IMR-90 (cell line): ENCODE measurements around the gene PPP1R27. TPM values are rescaled to one million over a fixed set of nuclear protein-coding genes. Genes with fewer than 3 reads are reported as not detected.
A peak's percentile ranks its signal among the peaks of the same experiment; 100 is the strongest.

Experiments
- ATAC-seq: fragments of 200-7000 bp; cut with Tn5 transposase; 2 replicates; pipeline ENCODE4 v1.9.1; 2020; ENCODE audit warnings: low read depth, mild to moderate bottlenecking, moderate library complexity
- BruUV-seq: library from RNA; stranded (reverse); fragments of 400-500 nt; replicated peaks from 2 replicates; lab custom pipeline; 2021; lab: Mats Ljungman, UMichigan
- CTCF ChIA-PET: fragments of 300-600 bp; formaldehyde crosslinking; extraction: SDS; loops from one replicate; lab custom pipeline; 2021; ENCODE audit warnings: antibody characterized with exemption; lab: Yijun Ruan, JAX
- POLR2A ChIA-PET: fragments of 300-600 bp; sonication (Branson Sonifier 250); formaldehyde crosslinking; loops from one replicate; lab custom pipeline; 2022; ENCODE audit warnings: antibody characterized with exemption; ENCODE audit not compliant: unreplicated experiment; lab: Charles Lee
- DNase-seq: peaks from one replicate; pipeline ENCODE4 v3.0.0; 2013
- H2AFZ ChIP-seq: replicated peaks from 2 replicates; pipeline ENCODE3; 2013; ENCODE audit warnings: low read length, mild to moderate bottlenecking; ENCODE audit not compliant: poor library complexity
- H2AK5ac ChIP-seq: 2 replicates; pipeline ENCODE4 v1.6.1; 2013; ENCODE audit warnings: low read depth, low read length, inconsistent platforms
- H2AK9ac ChIP-seq: replicated peaks from 2 replicates; pipeline ENCODE3; 2013; ENCODE audit warnings: mild to moderate bottlenecking, low read depth, low read length, moderate library complexity; ENCODE audit not compliant: poor library complexity
- H2BK120ac ChIP-seq: 2 replicates; pipeline ENCODE4 v1.6.1; 2013; ENCODE audit warnings: low read depth, low read length, inconsistent platforms
- H2BK15ac ChIP-seq: 3 replicates; pipeline ENCODE4 v1.6.1; 2013; ENCODE audit warnings: low read depth, low read length, inconsistent platforms
- H2BK20ac ChIP-seq: 2 replicates; pipeline ENCODE4 v1.6.1; 2013; ENCODE audit warnings: low read depth, mild to moderate bottlenecking, inconsistent platforms, low read length, moderate library complexity
- H2BK5ac ChIP-seq: 2 replicates; pipeline ENCODE4 v1.6.1; 2013; ENCODE audit warnings: mild to moderate bottlenecking, low read depth, low read length, inconsistent platforms; ENCODE audit not compliant: poor library complexity, severe bottlenecking
- H3K14ac ChIP-seq: replicated peaks from 2 replicates; pipeline ENCODE4 v1.6.1; 2013; ENCODE audit warnings: low read depth, low read length, inconsistent platforms
- H3K18ac ChIP-seq: 2 replicates; pipeline ENCODE4 v1.6.1; 2013; ENCODE audit warnings: low read depth, low read length, control low read depth
- H3K23ac ChIP-seq: 2 replicates; pipeline ENCODE4 v1.6.1; 2013; ENCODE audit warnings: low read depth, low read length, inconsistent platforms
- H3K27ac ChIP-seq: 2 replicates; pipeline ENCODE4 v1.5.1; 2013; ENCODE audit warnings: mild to moderate bottlenecking, control low read depth, low read length; ENCODE audit not compliant: insufficient read depth
- H3K27me3 ChIP-seq: 2 replicates; pipeline ENCODE4 v1.6.1; 2013; ENCODE audit warnings: low read length; ENCODE audit not compliant: control insufficient read depth, insufficient read depth
- H3K36me3 ChIP-seq: 2 replicates; pipeline ENCODE4 v1.6.1; 2013; ENCODE audit warnings: low read length, mixed read lengths; ENCODE audit not compliant: control insufficient read depth, insufficient read depth
- H3K4ac ChIP-seq: 2 replicates; pipeline ENCODE4 v1.6.1; 2013; ENCODE audit warnings: low read depth, low read length, inconsistent platforms
- H3K4me1 ChIP-seq: 2 replicates; pipeline ENCODE4 v1.6.1; 2013; ENCODE audit warnings: low read length, mixed read lengths; ENCODE audit not compliant: control insufficient read depth, insufficient read depth
- H3K4me2 ChIP-seq: 2 replicates; pipeline ENCODE4 v1.6.1; 2013; ENCODE audit warnings: low read depth, mild to moderate bottlenecking, control low read depth, low read length, moderate library complexity
- H3K4me3 ChIP-seq: 2 replicates; pipeline ENCODE4 v1.5.1; 2013; ENCODE audit warnings: low read depth, mild to moderate bottlenecking, control low read depth, low read length, moderate library complexity; ENCODE audit not compliant: insufficient read depth
- H3K56ac ChIP-seq: 2 replicates; pipeline ENCODE4 v1.6.1; 2013; ENCODE audit warnings: low read length, inconsistent platforms; ENCODE audit not compliant: insufficient read depth; ENCODE audit errors: extremely low read depth
- H3K79me1 ChIP-seq, 2 experiments: 2 replicates each; pipeline ENCODE4 v1.6.1; 2013; ENCODE audit warnings: low read length in 2 of 2, inconsistent platforms in 1 of 2, low read depth in 1 of 2
- H3K9ac ChIP-seq: 2 replicates; pipeline ENCODE4 v1.6.1; 2013; ENCODE audit warnings: low read depth, low read length, control low read depth
- H3K9me1 ChIP-seq: 2 replicates; pipeline ENCODE4 v1.6.1; 2013; ENCODE audit warnings: low read length, inconsistent platforms; ENCODE audit not compliant: insufficient read depth
- H3K9me3 ChIP-seq: 2 replicates; pipeline ENCODE4 v1.6.1; 2013; ENCODE audit warnings: low read length; ENCODE audit not compliant: control insufficient read depth, insufficient read depth
- H4K20me1 ChIP-seq: 2 replicates; pipeline ENCODE4 v1.6.1; 2013; ENCODE audit warnings: low read length, inconsistent platforms; ENCODE audit not compliant: insufficient read depth
- H4K5ac ChIP-seq: 2 replicates; pipeline ENCODE4 v1.6.1; 2013; ENCODE audit warnings: mild to moderate bottlenecking, low read depth, low read length, control low read depth
- H4K8ac ChIP-seq, 2 experiments: 2 replicates each; pipeline ENCODE4 v1.6.1; 2013; ENCODE audit warnings: low read depth in 2 of 2, low read length in 2 of 2, control low read depth in 1 of 2, inconsistent platforms in 1 of 2
- H4K91ac ChIP-seq: 2 replicates; pipeline ENCODE4 v1.6.1; 2013; ENCODE audit warnings: low read depth, low read length, inconsistent platforms; ENCODE audit not compliant: insufficient read depth
- BHLHE40 ChIP-seq: fragments of 150-350 bp; IDR thresholded peaks from 2 replicates; pipeline ENCODE4 v1.6.1; 2016; ENCODE audit warnings: mild to moderate bottlenecking, low read depth, low read length
- CEBPB ChIP-seq: IDR thresholded peaks from 2 replicates; pipeline ENCODE4 v1.6.1; 2012; ENCODE audit warnings: low read depth, low read length, improper control_type of control experiment
- CHD1 ChIP-seq: IDR thresholded peaks from 2 replicates; pipeline ENCODE4 v1.6.1; 2012; ENCODE audit warnings: low read depth, low read length, improper control_type of control experiment
- CTCF ChIP-seq: conservative IDR thresholded peaks from 2 replicates; pipeline ENCODE4 v1.5.1; 2012; ENCODE audit warnings: mild to moderate bottlenecking, low read depth, low read length, improper control_type of control experiment
- ELK1 ChIP-seq: fragments of 150-350 bp; IDR thresholded peaks from 2 replicates; pipeline ENCODE4 v1.6.1; 2016; ENCODE audit warnings: low read depth, mild to moderate bottlenecking, low read length, moderate library complexity, borderline replicate concordance
- FOS ChIP-seq: fragments of 150-350 bp; IDR thresholded peaks from 2 replicates; pipeline ENCODE4 v1.6.1; 2016; ENCODE audit warnings: low read depth, low read length
- MAFK ChIP-seq: IDR thresholded peaks from 2 replicates; pipeline ENCODE4 v1.6.1; 2012; ENCODE audit warnings: low read depth, low read length, improper control_type of control experiment
- MAZ ChIP-seq: IDR thresholded peaks from 2 replicates; pipeline ENCODE4 v1.6.1; 2012; ENCODE audit warnings: low read depth, mild to moderate bottlenecking, low read length, improper control_type of control experiment, moderate library complexity, borderline replicate concordance
- MXI1 ChIP-seq: IDR thresholded peaks from 2 replicates; pipeline ENCODE4 v1.6.1; 2012; ENCODE audit warnings: low read depth, mild to moderate bottlenecking, low read length, moderate library complexity, borderline replicate concordance
- NFE2L2 ChIP-seq: fragments of 150-350 bp; IDR thresholded peaks from 2 replicates; pipeline ENCODE4 v1.6.1; 2016; ENCODE audit warnings: low read depth, mild to moderate bottlenecking, low read length
- POLR2A ChIP-seq: IDR thresholded peaks from 2 replicates; pipeline ENCODE4 v1.6.1; 2012; ENCODE audit warnings: mild to moderate bottlenecking, low read depth, low read length
- RAD21 ChIP-seq: IDR thresholded peaks from 2 replicates; pipeline ENCODE4 v1.6.1; 2012; ENCODE audit warnings: low read length, improper control_type of control experiment
- RCOR1 ChIP-seq: IDR thresholded peaks from 2 replicates; pipeline ENCODE4 v1.6.1; 2012; ENCODE audit warnings: mild to moderate bottlenecking, low read length, improper control_type of control experiment; ENCODE audit not compliant: insufficient replicate concordance
- RFX5 ChIP-seq: IDR thresholded peaks from 2 replicates; pipeline ENCODE4 v1.8.0; 2012; ENCODE audit warnings: low read depth, mild to moderate bottlenecking, low read length, moderate library complexity
- USF2 ChIP-seq: fragments of 150-350 bp; IDR thresholded peaks from 2 replicates; pipeline ENCODE4 v1.6.1; 2017; ENCODE audit warnings: mild to moderate bottlenecking, antibody characterized with exemption, low read length, low read depth
- WGBS, 2 experiments: methylation state at CpG; one replicate each; pipeline versions ENCODE4 v1.1.5 to v1.1.7; 2013; ENCODE audit warnings: missing lambda C conversion rate in 2 of 2; ENCODE audit not compliant: insufficient read length in 1 of 2; ENCODE audit errors: extremely low coverage in 2 of 2; 5-methylcytosine and 5-hydroxymethylcytosine counted together
- dilution Hi-C: fragments of 300-500 bp; cut with HindIII; formaldehyde crosslinking; loops from one replicate; pipeline ENCODE4 v1.14.3; 2018; ENCODE audit warnings: low sequenced_read_pairs; ENCODE audit not compliant: unreplicated experiment
- in situ Hi-C: fragments of 300-500 bp; cut with MboI; formaldehyde crosslinking; loops from 3 replicates; pipeline ENCODE4 v1.14.3; 2019; ENCODE audit warnings: low sequenced_read_pairs, inconsistent platforms, mixed read lengths
- intact Hi-C: fragments of 100-400 bp; cut with micrococcal nuclease; formaldehyde crosslinking; loops from 2 replicates; pipeline ENCODE4 v1.10.0; 2022
- polyA plus RNA-seq, 3 experiments: library from polyadenylated mRNA; depleted of rRNA; stranded (reverse); fragments of >200 nt; gene quantifications; 2 replicates each; pipeline ENCODE4 v1.2.3, GENCODE V29; 2012; ENCODE audit warnings: low replicate concordance in 1 of 3
- total RNA-seq: library from RNA; depleted of rRNA; stranded (reverse); fragments of >200 nt; gene quantifications from 2 replicates; pipeline ENCODE4 v1.2.3, GENCODE V29; 2012

PPP1R27 gene
- total and polyA plus RNA-seq, 2 of the 4 experiments (the other 2 are of a cell fraction), result 0.21 TPM; not detected in 1

GRCh38 chr17:81866440-81867169 lies 31.8 kb upstream of the PPP1R27 start:
- no peak overlapping the region for H3K18ac ChIP-seq
- in situ Hi-C loops (no loop called here), intact Hi-C loops (no loop called here), dilution Hi-C loops (no loop called here)
- H3K23ac ChIP-seq, result no peak overlapping the region
- ATAC-seq, result no peak
- no peak overlapping the region for H3K56ac ChIP-seq
- peak overlapping the region; percentile 28 to 66; a peak in 2 of 4 replicates for H4K8ac ChIP-seq
- peak overlapping the region; percentile 98 for H2AK9ac ChIP-seq
- peaks cover 18 to 79% of the 10 kb centered on the region in 2 experiments; a peak in 3 of 4 replicates for H3K79me1 ChIP-seq
- H4K20me1 ChIP-seq, result peaks cover 55% of the 10 kb centered on the region
- no peak overlapping the region for H3K14ac ChIP-seq
- no peak overlapping the region for H3K4me3 ChIP-seq
- no peak overlapping the region for H3K9ac ChIP-seq
- ChIA-PET CTCF (no interaction called here), POLR2A (interaction anchor here (0.9 kb wide), 1 partner anchor 150 kb away, joined by 12 read pairs; no protein-coding TSS in a partner anchor)
- BruUV-seq, result no TSS peak
- no peak overlapping the region for H2AK5ac ChIP-seq
- H3K27ac ChIP-seq, result peak overlapping the region; percentile 81
- H2AFZ ChIP-seq, result peak overlapping the region; percentile 40
- H3K4me1 ChIP-seq, result peaks cover 31% of the 10 kb centered on the region
- H2BK5ac ChIP-seq, result peak overlapping the region; percentile 95
- no peak overlapping the region for H4K5ac ChIP-seq
- DNase-seq, result no peak
- H3K9me1 ChIP-seq, result peaks cover 11% of the 10 kb centered on the region; the same call in 1 of the 2 replicates
- H3K9me3 ChIP-seq, result no peaks in the 10 kb centered on the region
- no peak overlapping the region for H2BK20ac ChIP-seq
- WGBS, 2 experiments, result 92% methylated on average over 7 of the region's 18 CpGs; no CpG with 5 or more reads in 1 of the 2 experiments
- peak overlapping the region; percentile 95; the same call in 1 of the 2 replicates for H3K4ac ChIP-seq
- no peak overlapping the region for H4K91ac ChIP-seq
- H3K36me3 ChIP-seq, result peaks cover 46% of the 10 kb centered on the region
- no peaks in the 10 kb centered on the region for H3K27me3 ChIP-seq
- H2BK15ac ChIP-seq, result no peak overlapping the region
- no peak overlapping the region for H2BK120ac ChIP-seq
- H3K4me2 ChIP-seq, result no peak overlapping the region
- TF ChIP-seq MAZ (no peak), CEBPB (no peak), USF2 (no peak), RAD21 (no peak), MAFK (no peak), FOS (no peak), RFX5 (no peak), CTCF (no peak), ELK1 (no peak), POLR2A (no peak; the same call in 1 of the 2 replicates), RCOR1 (no peak), CHD1 (no peak), MXI1 (no peak), NFE2L2 (no peak), BHLHE40 (no peak)
